ENCODE data around the gene MLXIPL. TPM values are rescaled to one million over a fixed set of nuclear protein-coding genes. Genes with fewer than 3 reads are reported as not detected.
A peak's percentile ranks its signal among the peaks of the same experiment; 100 is the strongest.

MLXIPL gene
- total RNA-seq, 1 experiment from 2014 or later = 7.2 TPM

DNA sequence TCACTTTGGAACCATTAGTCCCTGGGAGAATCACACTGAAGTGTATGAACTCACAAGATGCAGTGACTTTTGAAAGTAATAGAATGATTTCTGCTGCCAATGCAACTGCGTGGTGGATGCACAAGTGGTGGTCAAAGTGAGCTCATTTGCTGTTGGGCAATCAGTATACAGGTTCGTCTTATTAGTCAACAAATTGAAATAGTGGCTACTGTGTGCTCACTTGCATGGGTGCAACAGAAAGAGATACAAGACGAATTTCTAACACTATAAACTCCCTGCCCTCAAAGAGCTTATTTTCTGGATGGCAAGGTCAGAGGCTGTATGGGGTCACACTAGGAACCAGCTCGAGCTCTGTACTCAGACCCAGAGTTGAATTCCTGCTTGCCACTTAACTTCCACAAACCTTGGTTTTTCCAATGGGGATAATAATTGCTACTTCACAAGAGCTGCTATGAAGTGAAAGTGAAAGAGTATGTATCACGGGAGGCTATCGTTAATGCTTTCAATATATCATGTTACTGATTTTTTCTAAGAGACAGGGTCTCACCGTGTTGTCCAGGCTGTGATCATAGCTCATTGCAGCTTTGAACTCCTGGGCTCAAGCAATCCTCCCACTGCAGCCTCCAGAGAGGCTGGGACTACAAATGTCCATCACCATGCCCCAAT lies 58.5 kb downstream of the MLXIPL start:
- Histone ChIP-seq H3K27ac (ENCODE audit: low read length) (no peak overlapping the region; the same call in 1 of the 2 replicates), H3K9me3 (ENCODE audit: control insufficient read depth, insufficient read depth, low read depth, low read length) (no peaks in the 10 kb centered on the region), H3K4me3 (ENCODE audit: low read depth in 2 of 2, low read length in 2 of 2) (peak overlapping the region; percentile 20 to 59), H3K4me1 (ENCODE audit: control insufficient read depth, insufficient read depth, low read length) (no peaks in the 10 kb centered on the region), H3K27me3 (ENCODE audit: control insufficient read depth, insufficient read depth, low read length) (no peaks in the 10 kb centered on the region), H3K36me3 (ENCODE audit: control insufficient read depth, insufficient read depth, low read length) (no peaks in the 10 kb centered on the region; the same call in 1 of the 2 replicates)
- peak; percentile 28; the same call in 1 of the 2 replicates for ATAC-seq
- ChIA-PET POLR2A (interaction anchor here (0.6 kb wide), 1 partner anchor 19 kb away, joined by 4 read pairs; no protein-coding TSS in a partner anchor), CTCF (interaction anchor here (1.6 kb wide), 1 partner anchor 41 kb away, joined by 5 read pairs; no protein-coding TSS in a partner anchor)
- intact Hi-C loops (cut with micrococcal nuclease; ENCODE audit: unreplicated experiment) = no loop called here
- in situ Hi-C loops (cut with HindIII; ENCODE audit: low pct_unique_long_range_greater_than_20kb, low sequenced_read_pairs) = no loop called here
- BruUV-seq (replicated peaks) = no TSS peak
- no peak for DNase-seq (ENCODE audit: low read depth, low spot score)
- TF ChIP-seq SIN3A (IDR thresholded peaks at IDR 0.05; ENCODE audit: borderline replicate concordance, insufficient read depth, low read depth, low read length) = no peak

GRCh38 chr7:73560109-73560835 lies 64.0 kb downstream of the MLXIPL start:
- no peak for ATAC-seq
- POLR2A ChIA-PET = no interaction called here
- H3K9me3 ChIP-seq (ENCODE audit: control insufficient read depth, insufficient read depth, low read depth, low read length) = no peaks in the 10 kb centered on the region
- no peak overlapping the region for H3K4me3 ChIP-seq (ENCODE audit: low read depth in 2 of 2, low read length in 2 of 2)
- BruUV-seq (replicated peaks) = no TSS peak
- H3K4me1 ChIP-seq (ENCODE audit: control insufficient read depth, insufficient read depth, low read length) = peaks cover 11% of the 10 kb centered on the region
- H3K36me3 ChIP-seq (ENCODE audit: control insufficient read depth, insufficient read depth, low read length) = no peaks in the 10 kb centered on the region
- in situ Hi-C loops (cut with HindIII; ENCODE audit: low pct_unique_long_range_greater_than_20kb, low sequenced_read_pairs) = no loop called here
- CTCF ChIA-PET = no interaction called here
- H3K27ac ChIP-seq (ENCODE audit: low read length) = no peak overlapping the region
- peak; percentile 42 for DNase-seq (ENCODE audit: low read depth, low spot score)
- intact Hi-C loops (cut with micrococcal nuclease; ENCODE audit: unreplicated experiment) = no loop called here
- TF ChIP-seq, protein P1, sequence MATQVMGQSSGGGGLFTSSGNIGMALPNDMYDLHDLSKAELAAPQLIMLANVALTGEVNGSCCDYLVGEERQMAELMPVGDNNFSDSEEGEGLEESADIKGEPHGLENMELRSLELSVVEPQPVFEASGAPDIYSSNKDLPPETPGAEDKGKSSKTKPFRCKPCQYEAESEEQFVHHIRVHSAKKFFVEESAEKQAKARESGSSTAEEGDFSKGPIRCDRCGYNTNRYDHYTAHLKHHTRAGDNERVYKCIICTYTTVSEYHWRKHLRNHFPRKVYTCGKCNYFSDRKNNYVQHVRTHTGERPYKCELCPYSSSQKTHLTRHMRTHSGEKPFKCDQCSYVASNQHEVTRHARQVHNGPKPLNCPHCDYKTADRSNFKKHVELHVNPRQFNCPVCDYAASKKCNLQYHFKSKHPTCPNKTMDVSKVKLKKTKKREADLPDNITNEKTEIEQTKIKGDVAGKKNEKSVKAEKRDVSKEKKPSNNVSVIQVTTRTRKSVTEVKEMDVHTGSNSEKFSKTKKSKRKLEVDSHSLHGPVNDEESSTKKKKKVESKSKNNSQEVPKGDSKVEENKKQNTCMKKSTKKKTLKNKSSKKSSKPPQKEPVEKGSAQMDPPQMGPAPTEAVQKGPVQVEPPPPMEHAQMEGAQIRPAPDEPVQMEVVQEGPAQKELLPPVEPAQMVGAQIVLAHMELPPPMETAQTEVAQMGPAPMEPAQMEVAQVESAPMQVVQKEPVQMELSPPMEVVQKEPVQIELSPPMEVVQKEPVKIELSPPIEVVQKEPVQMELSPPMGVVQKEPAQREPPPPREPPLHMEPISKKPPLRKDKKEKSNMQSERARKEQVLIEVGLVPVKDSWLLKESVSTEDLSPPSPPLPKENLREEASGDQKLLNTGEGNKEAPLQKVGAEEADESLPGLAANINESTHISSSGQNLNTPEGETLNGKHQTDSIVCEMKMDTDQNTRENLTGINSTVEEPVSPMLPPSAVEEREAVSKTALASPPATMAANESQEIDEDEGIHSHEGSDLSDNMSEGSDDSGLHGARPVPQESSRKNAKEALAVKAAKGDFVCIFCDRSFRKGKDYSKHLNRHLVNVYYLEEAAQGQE (IDR thresholded peaks at IDR 0.05; ENCODE audit: insufficient read depth in 1 of 2, low read depth in 2 of 2, low read length in 1 of 2) = no peak
- TF ChIP-seq TCF7L2 (IDR thresholded peaks at IDR 0.05; ENCODE audit: low read depth, low read length) (no peak), SIN3A (IDR thresholded peaks at IDR 0.05; ENCODE audit: borderline replicate concordance, insufficient read depth, low read depth, low read length) (no peak), POLR2AphosphoS5 (IDR thresholded peaks at IDR 0.05; ENCODE audit: low read depth, low read length) (no peak)
- TF ChIP-seq, protein P2, sequence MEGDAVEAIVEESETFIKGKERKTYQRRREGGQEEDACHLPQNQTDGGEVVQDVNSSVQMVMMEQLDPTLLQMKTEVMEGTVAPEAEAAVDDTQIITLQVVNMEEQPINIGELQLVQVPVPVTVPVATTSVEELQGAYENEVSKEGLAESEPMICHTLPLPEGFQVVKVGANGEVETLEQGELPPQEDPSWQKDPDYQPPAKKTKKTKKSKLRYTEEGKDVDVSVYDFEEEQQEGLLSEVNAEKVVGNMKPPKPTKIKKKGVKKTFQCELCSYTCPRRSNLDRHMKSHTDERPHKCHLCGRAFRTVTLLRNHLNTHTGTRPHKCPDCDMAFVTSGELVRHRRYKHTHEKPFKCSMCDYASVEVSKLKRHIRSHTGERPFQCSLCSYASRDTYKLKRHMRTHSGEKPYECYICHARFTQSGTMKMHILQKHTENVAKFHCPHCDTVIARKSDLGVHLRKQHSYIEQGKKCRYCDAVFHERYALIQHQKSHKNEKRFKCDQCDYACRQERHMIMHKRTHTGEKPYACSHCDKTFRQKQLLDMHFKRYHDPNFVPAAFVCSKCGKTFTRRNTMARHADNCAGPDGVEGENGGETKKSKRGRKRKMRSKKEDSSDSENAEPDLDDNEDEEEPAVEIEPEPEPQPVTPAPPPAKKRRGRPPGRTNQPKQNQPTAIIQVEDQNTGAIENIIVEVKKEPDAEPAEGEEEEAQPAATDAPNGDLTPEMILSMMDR (IDR thresholded peaks at IDR 0.05) = no peak
- no peaks in the 10 kb centered on the region for H3K27me3 ChIP-seq (ENCODE audit: control insufficient read depth, insufficient read depth, low read length)

Measured in Panc1 (cell line).